Colon (tissue), 2 donors: ENCODE measurements around the gene VGLL1.

Experiments used
- FAIRE-seq: peaks from 2 replicates; lab custom pipeline; 2012; peaks lifted over from hg19 to GRCh38; lab: Jason Lieb, UNC
- donor health status: control.
- donor health status: control.

VGLL1 gene

GRCh38 chrX:136531951-136532350, at the start of gene VGLL1:
TSS of gene VGLL1 (plus strand) at chrX:136532215. CDS start at chrX:136536021, 3,806 bp downstream.
- no peak for FAIRE-seq

GRCh38 chrX:136487647-136488046, 44.4 kb upstream of the VGLL1 start, which contains the start of gene BRS3:
TSS of gene BRS3 (plus strand) at chrX:136487947. CDS start at chrX:136488115, 168 bp downstream.
- FAIRE-seq, result no peak

GRCh38 chrX:136488706-136489105, 43.3 kb upstream of the VGLL1 start:
- FAIRE-seq, result no peak

GRCh38 chrX:136491832-136492231, 40.2 kb upstream of the VGLL1 start:
- FAIRE-seq, result no peak

- FAIRE-seq, result no peak
Measured at GRCh38 chrX:136493011-136493410, 39.0 kb upstream of the VGLL1 start.

GRCh38 chrX:136495043-136495442, 37.0 kb upstream of the VGLL1 start:
- no peak for FAIRE-seq

GRCh38 chrX:136496186-136496763, 35.7 kb upstream of the VGLL1 start:
- FAIRE-seq, result peak; percentile 18

- FAIRE-seq, result no peak
Measured at GRCh38 chrX:136496764-136497555, 35.1 kb upstream of the VGLL1 start.

GRCh38 chrX:136497556-136498052, 34.4 kb upstream of the VGLL1 start, which contains the start of gene HTATSF1:
TSS of gene HTATSF1 (plus strand) at chrX:136497592. CDS start at chrX:136497685, 93 bp downstream.
- FAIRE-seq, result no peak

GRCh38 chrX:136519069-136519468, 12.9 kb upstream of the VGLL1 start:
- FAIRE-seq, result no peak

- FAIRE-seq, result no peak
Measured at GRCh38 chrX:136523770-136524169, 8.2 kb upstream of the VGLL1 start.

GRCh38 chrX:136525738-136526606, 6.0 kb upstream of the VGLL1 start:
- peak; percentile 41 for FAIRE-seq

- no peak for FAIRE-seq
Measured at GRCh38 chrX:136528645-136529315, 3.2 kb upstream of the VGLL1 start.

GRCh38 chrX:136529795-136530194, 2.2 kb upstream of the VGLL1 start:
- FAIRE-seq, result no peak

GRCh38 chrX:136534131-136534530, 2.1 kb downstream of the VGLL1 start:
- no peak for FAIRE-seq

GRCh38 chrX:136538811-136539210, 6.8 kb downstream of the VGLL1 start:
- FAIRE-seq, result no peak

GRCh38 chrX:136540226-136540625, 8.2 kb downstream of the VGLL1 start:
- no peak for FAIRE-seq

GRCh38 chrX:136541294-136541693, 9.3 kb downstream of the VGLL1 start:
- FAIRE-seq, result no peak

GRCh38 chrX:136542281-136542680, 10.3 kb downstream of the VGLL1 start:
- FAIRE-seq, result no peak

GRCh38 chrX:136546371-136546781, 14.4 kb downstream of the VGLL1 start:
- no peak for FAIRE-seq

- no peak for FAIRE-seq
Measured at GRCh38 chrX:136549226-136549625, 17.2 kb downstream of the VGLL1 start.

- no peak for FAIRE-seq
Measured at GRCh38 chrX:136551410-136551809, 19.4 kb downstream of the VGLL1 start.
